ENCODE results near the gene RNF225. TPM values are rescaled to one million over a fixed set of nuclear protein-coding genes. Genes with fewer than 3 reads are reported as not detected.
"Not testable (repeated sequence)": the region's sequence is repeated elsewhere in the genome, so short reads cannot be mapped to it uniquely, and the experiment has no call there.

The RNF225 gene
- total and polyA plus RNA-seq, 8 donors, result 1.9 to 3.2 TPM; not detected in 6

GRCh38 chr19:58368561-58369360, 26.7 kb upstream of the RNF225 start:
- H3K27me3 ChIP-seq, result no peaks in the 10 kb centered on the region
- no peak for TF ChIP-seq CTCF (IDR thresholded peaks at IDR 0.05)
- ATAC-seq, result no peak
- no peak overlapping the region for H3K27ac ChIP-seq
- H3K4me3 ChIP-seq, result no peak overlapping the region
- no peaks in the 10 kb centered on the region for H3K9me3 ChIP-seq
- DNase-seq, result peak in 1 of 4 donors; percentile 74
- H3K4me1 ChIP-seq, result peaks cover 0 to 6% of the 10 kb centered on the region in 2 donors
- intact Hi-C loops (cut with DNase I), result no loop called here
- H3K36me3 ChIP-seq, result no peaks in the 10 kb centered on the region

- no peak overlapping the region for H3K27ac ChIP-seq
- no peaks in the 10 kb centered on the region for H3K27me3 ChIP-seq
- intact Hi-C loops (cut with DNase I), result no loop called here
- H3K9me3 ChIP-seq, result no peaks in the 10 kb centered on the region
- no peak for TF ChIP-seq CTCF (IDR thresholded peaks at IDR 0.05)
- peak; percentile 91 for ATAC-seq
- H3K36me3 ChIP-seq, result no peaks in the 10 kb centered on the region
- peak in 2 of 4 donors; percentile 37 to 43 for DNase-seq
- H3K4me3 ChIP-seq, result no peak overlapping the region
- no peaks in the 10 kb centered on the region for H3K4me1 ChIP-seq
These were observed 22.9 kb upstream of the RNF225 start for GRCh38 chr19:58372311-58373133.

DNA sequence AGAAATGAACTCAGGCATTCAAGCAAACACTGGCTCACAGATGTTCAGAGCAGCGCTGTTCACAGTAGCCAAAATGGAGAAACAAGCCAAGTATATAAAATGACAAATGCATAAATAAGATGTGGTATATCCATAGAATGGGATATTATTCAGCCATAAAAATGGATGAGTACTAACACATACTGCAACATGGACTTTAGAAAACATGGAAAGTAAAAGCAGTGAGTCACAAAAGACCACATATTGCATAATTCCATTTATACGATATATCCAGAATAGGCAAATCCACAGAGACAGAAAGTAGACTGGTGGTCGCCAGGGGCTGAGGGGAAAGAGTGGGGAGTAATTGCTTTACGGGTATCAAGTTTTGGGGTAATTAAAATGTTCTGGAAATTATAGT, 21.3 kb upstream of the RNF225 start:
- no peak for DNase-seq
- Histone ChIP-seq H3K36me3 (no peaks in the 10 kb centered on the region), H3K9me3 (no peaks in the 10 kb centered on the region), H3K4me1 (no peaks in the 10 kb centered on the region), H3K27ac (no peak overlapping the region), H3K27me3 (no peaks in the 10 kb centered on the region), H3K4me3 (no peak overlapping the region)
- intact Hi-C loops (cut with DNase I), result no loop called here
- no peak for ATAC-seq
- TF ChIP-seq CTCF (IDR thresholded peaks at IDR 0.05), result no peak

DNA sequence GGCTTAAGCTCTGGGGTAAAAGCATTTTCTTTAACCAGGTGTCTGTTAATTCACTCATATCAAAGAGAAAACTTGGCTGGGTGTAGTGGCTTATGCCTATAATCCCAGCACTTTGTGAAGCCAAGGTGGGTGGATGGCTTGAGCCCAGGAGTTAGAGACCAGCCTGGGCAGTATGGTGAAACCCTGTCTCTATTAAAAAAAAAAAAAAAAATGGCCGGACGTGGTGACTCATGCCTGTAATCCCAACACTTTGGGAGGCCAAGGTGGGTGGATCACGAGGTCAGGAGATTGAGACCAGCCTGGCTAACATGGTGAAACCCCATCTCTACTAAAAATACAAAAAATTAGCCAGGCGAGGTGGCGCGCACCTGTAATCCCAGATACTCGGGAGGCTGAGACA, 18.7 kb upstream of the RNF225 start:
- H3K27ac ChIP-seq; H3K27me3 ChIP-seq; H3K36me3 ChIP-seq; H3K4me3 ChIP-seq; H3K9me3 ChIP-seq; DNase-seq; ATAC-seq; intact Hi-C loops (cut with DNase I): not testable (repeated sequence)
- peaks cover 8 to 17% of the 10 kb centered on the region in 2 donors for H3K4me1 ChIP-seq

GRCh38 chr19:58379246-58379645, 16.2 kb upstream of the RNF225 start:
- Histone ChIP-seq H3K27me3 (no peaks in the 10 kb centered on the region), H3K36me3 (no peaks in the 10 kb centered on the region), H3K9me3 (no peaks in the 10 kb centered on the region), H3K27ac (no peak overlapping the region), H3K4me3 (no peak overlapping the region), H3K4me1 (peaks cover 10 to 25% of the 10 kb centered on the region in 2 donors)
- DNase-seq, result peak in 2 of 4 donors; percentile 31 to 43
- ATAC-seq, result no peak
- intact Hi-C loops (cut with DNase I), result no loop called here
- TF ChIP-seq CTCF (IDR thresholded peaks at IDR 0.05), result no peak
